Measurements from ENCODE around the gene CFAP46. TPM values are rescaled to one million over a fixed set of nuclear protein-coding genes. Genes with fewer than 3 reads are reported as not detected.
"Not testable (repeated sequence)": the region's sequence is repeated elsewhere in the genome, so short reads cannot be mapped to it uniquely, and the experiment has no call there.

CFAP46 gene
- polyA plus RNA-seq, 1 donor from 2014 or later, result not detected

GRCh38 chr10:132933308-132934042 lies 8.9 kb downstream of the CFAP46 start:
- no peaks in the 10 kb centered on the region for H3K4me1 Mint-ChIP-seq
- no peak overlapping the region for H3K4me3 Mint-ChIP-seq
- peaks cover 8% of the 10 kb centered on the region for H3K27me3 Mint-ChIP-seq
- H3K27ac Mint-ChIP-seq, result no peak overlapping the region
- H3K9me3 Mint-ChIP-seq, result no peaks in the 10 kb centered on the region
- H3K36me3 Mint-ChIP-seq, result no peaks in the 10 kb centered on the region

- Mint-ChIP-seq H3K4me3 (no peak overlapping the region), H3K9me3 (no peaks in the 10 kb centered on the region), H3K36me3 (no peaks in the 10 kb centered on the region), H3K27ac (no peak overlapping the region), H3K27me3 (peaks cover 3% of the 10 kb centered on the region), H3K4me1 (no peaks in the 10 kb centered on the region)
These were observed 9.7 kb downstream of the CFAP46 start for GRCh38 chr10:132932461-132933307.

GRCh38 chr10:132931258-132932250 lies 10.8 kb downstream of the CFAP46 start:
- not testable (repeated sequence) for H3K4me3 Mint-ChIP-seq, H3K27me3 Mint-ChIP-seq, H3K27ac Mint-ChIP-seq, H3K36me3 Mint-ChIP-seq, H3K4me1 Mint-ChIP-seq, H3K9me3 Mint-ChIP-seq

- H3K27me3 Mint-ChIP-seq, H3K36me3 Mint-ChIP-seq, H3K4me1 Mint-ChIP-seq, H3K9me3 Mint-ChIP-seq, H3K4me3 Mint-ChIP-seq, H3K27ac Mint-ChIP-seq: not testable (repeated sequence)
These were observed 11.7 kb downstream of the CFAP46 start for GRCh38 chr10:132930701-132931100.

GRCh38 chr10:132929953-132930548 lies 12.3 kb downstream of the CFAP46 start:
- Mint-ChIP-seq H3K4me1 (no peaks in the 10 kb centered on the region), H3K4me3 (no peak overlapping the region), H3K36me3 (no peaks in the 10 kb centered on the region), H3K9me3 (no peaks in the 10 kb centered on the region), H3K27ac (no peak overlapping the region), H3K27me3 (no peaks in the 10 kb centered on the region)

GRCh38 chr10:132929480-132929879 lies 12.9 kb downstream of the CFAP46 start:
- no peaks in the 10 kb centered on the region for H3K36me3 Mint-ChIP-seq
- no peak overlapping the region for H3K4me3 Mint-ChIP-seq

GRCh38 chr10:132928261-132928660 lies 14.1 kb downstream of the CFAP46 start:
- no peak overlapping the region for H3K27ac Mint-ChIP-seq
- no peaks in the 10 kb centered on the region for H3K9me3 Mint-ChIP-seq
- H3K4me3 Mint-ChIP-seq, result no peak overlapping the region
- no peaks in the 10 kb centered on the region for H3K4me1 Mint-ChIP-seq
- no peaks in the 10 kb centered on the region for H3K27me3 Mint-ChIP-seq
- H3K36me3 Mint-ChIP-seq, result no peaks in the 10 kb centered on the region

More at GRCh38 chr10:132929480-132929879, 12.9 kb downstream of the CFAP46 start:
- Mint-ChIP-seq H3K4me1 (no peaks in the 10 kb centered on the region), H3K9me3 (no peaks in the 10 kb centered on the region), H3K27ac (no peak overlapping the region), H3K27me3 (no peaks in the 10 kb centered on the region)

GRCh38 chr10:132927824-132928223 lies 14.5 kb downstream of the CFAP46 start:
- Mint-ChIP-seq H3K9me3 (no peaks in the 10 kb centered on the region), H3K27ac (no peak overlapping the region), H3K27me3 (no peaks in the 10 kb centered on the region), H3K4me3 (no peak overlapping the region), H3K4me1 (no peaks in the 10 kb centered on the region), H3K36me3 (no peaks in the 10 kb centered on the region)

GRCh38 chr10:132926777-132927650 lies 15.4 kb downstream of the CFAP46 start:
- Mint-ChIP-seq H3K36me3 (no peaks in the 10 kb centered on the region), H3K27ac (no peak overlapping the region), H3K4me3 (no peak overlapping the region), H3K27me3 (no peaks in the 10 kb centered on the region), H3K9me3 (no peaks in the 10 kb centered on the region), H3K4me1 (no peaks in the 10 kb centered on the region)

GRCh38 chr10:132926070-132926469 lies 16.3 kb downstream of the CFAP46 start:
- Mint-ChIP-seq H3K9me3 (no peaks in the 10 kb centered on the region), H3K4me3 (no peak overlapping the region), H3K4me1 (no peaks in the 10 kb centered on the region), H3K27ac (no peak overlapping the region), H3K36me3 (no peaks in the 10 kb centered on the region), H3K27me3 (no peaks in the 10 kb centered on the region)

GRCh38 chr10:132925614-132926013 lies 16.8 kb downstream of the CFAP46 start:
- Mint-ChIP-seq H3K27me3 (no peaks in the 10 kb centered on the region), H3K27ac (no peak overlapping the region), H3K4me1 (no peaks in the 10 kb centered on the region), H3K36me3 (no peaks in the 10 kb centered on the region), H3K4me3 (no peak overlapping the region), H3K9me3 (no peaks in the 10 kb centered on the region)

- no peaks in the 10 kb centered on the region for H3K36me3 Mint-ChIP-seq
- no peaks in the 10 kb centered on the region for H3K4me1 Mint-ChIP-seq
- no peak overlapping the region for H3K4me3 Mint-ChIP-seq
- no peaks in the 10 kb centered on the region for H3K9me3 Mint-ChIP-seq
- H3K27me3 Mint-ChIP-seq, result no peaks in the 10 kb centered on the region
- no peak overlapping the region for H3K27ac Mint-ChIP-seq
These were observed 17.3 kb downstream of the CFAP46 start for GRCh38 chr10:132925071-132925561.

GRCh38 chr10:132924046-132924952 lies 18.1 kb downstream of the CFAP46 start:
- Mint-ChIP-seq H3K36me3 (no peaks in the 10 kb centered on the region), H3K9me3 (no peaks in the 10 kb centered on the region), H3K27ac (no peak overlapping the region), H3K27me3 (no peaks in the 10 kb centered on the region), H3K4me3 (no peak overlapping the region), H3K4me1 (no peaks in the 10 kb centered on the region)
